HEK293 (cell line): ENCODE data around the gene SLC34A3.

Experiments used
- CTCF ChIA-PET: fragments of 350-600 bp; formaldehyde crosslinking; extraction: SDS; loops from one replicate; lab custom pipeline; 2021; ENCODE audit warnings: antibody characterized with exemption; lab: Yijun Ruan, JAX
- POLR2A ChIA-PET: fragments of 300-600 bp; formaldehyde crosslinking; extraction: SDS; loops from one replicate; lab custom pipeline; 2020; ENCODE audit warnings: antibody characterized with exemption, inconsistent platforms; lab: Yijun Ruan, JAX
- H3K27ac ChIP-seq: fragments of 200-500 bp; sonication (Bioruptor generic); 2 replicates; pipeline ENCODE4 v1.5.1; 2014; ENCODE audit warnings: low read depth, low read length, control low read depth, inconsistent platforms; ENCODE audit errors: extremely low read depth
- H3K36me3 ChIP-seq, 2 experiments: fragments of 200-500 bp in 1 of 2; sonication (Bioruptor generic) in 1 of 2; 1 replicate in 1 of 2; 2 replicates in 1 of 2; pipeline ENCODE4 v1.5.1; 2014 to 2017; ENCODE audit warnings: inconsistent platforms in 2 of 2, low read length in 2 of 2; ENCODE audit not compliant: control insufficient read depth in 2 of 2, insufficient read depth in 1 of 2
- H3K4me1 ChIP-seq: fragments of 200-500 bp; sonication (Bioruptor generic); 2 replicates; pipeline ENCODE4 v1.5.1; 2014; ENCODE audit warnings: mild to moderate bottlenecking, low read length, inconsistent platforms; ENCODE audit not compliant: control insufficient read depth, insufficient read depth
- H3K4me3 ChIP-seq: 2 replicates; pipeline ENCODE4 v1.5.1; 2011; ENCODE audit warnings: low read depth, mild to moderate bottlenecking, control low read depth, low read length, moderate library complexity
- H3K9me3 ChIP-seq: fragments of 200-500 bp; sonication (Bioruptor generic); 2 replicates; pipeline ENCODE4 v1.5.1; 2014; ENCODE audit warnings: low read depth, low read length, inconsistent platforms; ENCODE audit not compliant: control insufficient read depth, insufficient read depth
- GLIS2 ChIP-seq: fragments of 450-650 bp; formaldehyde crosslinking; IDR thresholded peaks from 2 replicates; pipeline ENCODE4 v1.5.1; 2016; ENCODE audit warnings: missing biosample characterization, missing genetic modification characterization
- HIC1 ChIP-seq: fragments of 450-650 bp; formaldehyde crosslinking; IDR thresholded peaks from 2 replicates; pipeline ENCODE4 v1.5.1; 2016; ENCODE audit warnings: missing biosample characterization, missing genetic modification characterization
- KLF1 ChIP-seq: fragments of 450-650 bp; formaldehyde crosslinking; IDR thresholded peaks from 2 replicates; pipeline ENCODE4 v1.5.1; 2016; ENCODE audit warnings: missing biosample characterization, missing genetic modification characterization
- KLF9 ChIP-seq: fragments of 450-650 bp; formaldehyde crosslinking; IDR thresholded peaks from 2 replicates; pipeline ENCODE4 v1.5.1; 2016; ENCODE audit warnings: missing biosample characterization, missing genetic modification characterization, low read depth
- MZF1 ChIP-seq: fragments of 450-650 bp; formaldehyde crosslinking; IDR thresholded peaks from 2 replicates; pipeline ENCODE4 v1.5.1; 2017; ENCODE audit warnings: missing biosample characterization, missing genetic modification characterization, borderline replicate concordance
- OSR2 ChIP-seq: fragments of 450-650 bp; formaldehyde crosslinking; IDR thresholded peaks from 2 replicates; pipeline ENCODE4 v1.5.1; 2016; ENCODE audit warnings: missing biosample characterization, missing genetic modification characterization
- SP2 ChIP-seq: fragments of 450-650 bp; formaldehyde crosslinking; IDR thresholded peaks from 2 replicates; pipeline ENCODE4 v1.5.1; 2016; ENCODE audit warnings: missing biosample characterization, missing genetic modification characterization
- SP3 ChIP-seq: fragments of 450-650 bp; formaldehyde crosslinking; IDR thresholded peaks from 2 replicates; pipeline ENCODE4 v1.5.1; 2016; ENCODE audit warnings: missing biosample characterization, missing genetic modification characterization
- YY1 ChIP-seq: fragments of 450-650 bp; formaldehyde crosslinking; IDR thresholded peaks from 2 replicates; pipeline ENCODE4 v1.5.1; 2018; ENCODE audit warnings: missing biosample characterization, missing genetic modification characterization
- ZBTB8A ChIP-seq: fragments of 450-650 bp; formaldehyde crosslinking; IDR thresholded peaks from 2 replicates; pipeline ENCODE4 v1.5.1; 2016; ENCODE audit warnings: missing biosample characterization, missing genetic modification characterization
- ZFHX2 ChIP-seq: fragments of 450-650 bp; formaldehyde crosslinking; conservative IDR thresholded peaks from 2 replicates; pipeline ENCODE4 v1.5.1; 2016; ENCODE audit warnings: missing biosample characterization, missing genetic modification characterization
- ZIC2 ChIP-seq: fragments of 450-650 bp; formaldehyde crosslinking; IDR thresholded peaks from 2 replicates; pipeline ENCODE4 v1.5.1; 2016; ENCODE audit warnings: missing biosample characterization, missing genetic modification characterization
- ZNF335 ChIP-seq: fragments of 450-650 bp; formaldehyde crosslinking; conservative IDR thresholded peaks from 2 replicates; pipeline ENCODE4 v1.5.1; 2016; ENCODE audit warnings: missing biosample characterization, missing genetic modification characterization
- ZNF423 ChIP-seq: fragments of 450-650 bp; formaldehyde crosslinking; IDR thresholded peaks from 2 replicates; pipeline ENCODE4 v1.5.1; 2016; ENCODE audit warnings: missing biosample characterization, missing genetic modification characterization
- ZNF488 ChIP-seq: fragments of 450-650 bp; formaldehyde crosslinking; IDR thresholded peaks from 2 replicates; pipeline ENCODE4 v1.5.1; 2016; ENCODE audit warnings: missing biosample characterization, missing genetic modification characterization
- ZNF513 ChIP-seq: fragments of 450-650 bp; IDR thresholded peaks from 2 replicates; pipeline ENCODE4 v1.5.1; 2018; ENCODE audit warnings: missing biosample characterization, missing genetic modification characterization
- ZNF530 ChIP-seq: fragments of 450-650 bp; formaldehyde crosslinking; IDR thresholded peaks from 2 replicates; pipeline ENCODE4 v1.5.1; 2016; ENCODE audit warnings: low read depth, missing biosample characterization, missing genetic modification characterization
- ZNF629 ChIP-seq: fragments of 450-650 bp; formaldehyde crosslinking; IDR thresholded peaks from 2 replicates; pipeline ENCODE4 v1.5.1; 2017; ENCODE audit warnings: missing biosample characterization, missing genetic modification characterization
- ZNF76 ChIP-seq: fragments of 450-650 bp; formaldehyde crosslinking; IDR thresholded peaks from 2 replicates; pipeline ENCODE4; 2016; ENCODE audit warnings: low read depth, missing biosample characterization, missing genetic modification characterization, borderline replicate concordance

SLC34A3 gene

GRCh38 chr9:137223078-137223970 is 7.4 kb upstream of the SLC34A3 start (continued):
- no peak for TF ChIP-seq ZNF488 (tag by site-specific recombination)

- CTCF ChIA-PET: interaction anchor here (0.7 to 6.7 kb wide), 10 partner anchors 9 to 445 kb away, joined by 3 to 69 read pairs (median 4); partner anchors contain the start of genes NPDC1, SAPCD2 and TUBB4B
These were observed 5.6 kb upstream of the SLC34A3 start, which contains the start of gene CYSRT1 for GRCh38 chr9:137224830-137225694. Gene CYSRT1 (plus strand): TSS chr9:137225174. CDS start chr9:137225622, 448 bp downstream.

GRCh38 chr9:137225699-137226331 is 4.9 kb upstream of the SLC34A3 start:
- Histone ChIP-seq H3K4me3 (no peak overlapping the region), H3K4me1 (peaks cover 4% of the 10 kb centered on the region), H3K27ac (no peak overlapping the region), H3K36me3 (no peaks in the 10 kb centered on the region), H3K9me3 (no peaks in the 10 kb centered on the region)
- TF ChIP-seq ZBTB8A (no peak), ZIC2 (tag by site-specific recombination) (no peak), ZNF513 (tag by site-specific recombination) (no peak), MZF1 (tag by site-specific recombination) (no peak), GLIS2 (tag by site-specific recombination) (peak; percentile 19; the same call in 1 of the 2 replicates), ZNF335 (tag by site-specific recombination) (peak; percentile 71), OSR2 (tag by site-specific recombination) (peak; percentile 13; the same call in 1 of the 2 replicates), ZNF423 (tag by site-specific recombination) (no peak), ZNF629 (tag by site-specific recombination) (no peak), ZNF76 (tag by site-specific recombination) (no peak), HIC1 (peak; percentile 63), YY1 (no peak), ZFHX2 (tag by site-specific recombination) (no peak)
- ChIA-PET CTCF (interaction anchor here (0.7 to 6.7 kb wide), 13 partner anchors 9 to 438 kb away, joined by 3 to 69 read pairs (median 9); partner anchors contain the start of genes ABCA2, MAN1B1, NPDC1 and SAPCD2), POLR2A (interaction anchor here (2.1 to 17.2 kb wide), 4 partner anchors 15 to 96 kb away, joined by 11 to 304 read pairs (median 122); partner anchors contain the start of genes ANAPC2, NDOR1, SSNA1 and TMEM203)

More at GRCh38 chr9:137224830-137225694, 5.6 kb upstream of the SLC34A3 start, which contains the start of gene CYSRT1:
- TF ChIP-seq KLF1 (tag by site-specific recombination) (peak; percentile 45), ZNF335 (tag by site-specific recombination) (no peak), SP2 (peak; percentile 32), KLF9 (tag by site-specific recombination) (0 out of 2 replicates have a peak, but pooled peaks have one; percentile 28), ZNF530 (tag by site-specific recombination) (no peak), SP3 (tag by site-specific recombination) (peak; percentile 44)
- Histone ChIP-seq H3K36me3 (peaks cover 0 to 3% of the 10 kb centered on the region in 2 experiments; a peak in 1 of 3 replicates), H3K27ac (peak within 1 kb of the TSS; percentile 83; the same call in 1 of the 2 replicates), H3K9me3 (no peaks in the 10 kb centered on the region), H3K4me3 (peak within 1 kb of the TSS; percentile 89), H3K4me1 (peaks cover 4% of the 10 kb centered on the region)
- POLR2A ChIA-PET: interaction anchor here (3.5 to 17.2 kb wide), 3 partner anchors 16 to 95 kb away, joined by 31 to 304 read pairs (median 234); partner anchors contain the start of genes NDOR1, TMEM203, TPRN and TUBB4B
